ENCODE measurements around the gene TNK1. TPM values are rescaled to one million over a fixed set of nuclear protein-coding genes. Genes with fewer than 3 reads are reported as not detected.

TNK1 gene
- total and polyA plus RNA-seq, 11 donors: 1.4 to 6.2 (median 2.1) TPM

DNA sequence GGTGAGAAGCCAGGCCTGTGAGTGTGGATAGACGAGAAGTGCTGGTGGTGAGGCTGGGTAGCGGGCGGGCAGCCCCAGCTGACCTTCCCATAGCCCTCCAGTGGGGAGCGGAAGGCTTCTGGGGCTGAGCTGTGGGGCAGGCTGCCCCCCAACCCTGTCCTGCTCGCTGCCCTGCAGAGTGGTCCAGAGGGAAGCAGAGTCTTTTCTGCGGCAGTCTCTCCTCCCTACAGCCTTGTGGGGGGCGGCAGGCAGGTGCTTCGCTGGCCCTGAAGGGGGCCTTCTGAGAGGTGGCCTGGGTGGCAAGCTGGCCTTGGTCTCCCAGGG is 30.5 kb downstream of the TNK1 start:
- ATAC-seq (no peak), DNase-seq (no peak)
- Histone ChIP-seq H3K4me3 (no peak overlapping the region), H3K27me3 (no peaks in the 10 kb centered on the region), H3K9me3 (no peaks in the 10 kb centered on the region), H3K27ac (no peak overlapping the region), H3K4me1 (no peaks in the 10 kb centered on the region), H3K36me3 (peaks cover 0 to 16% (median 0%) of the 10 kb centered on the region in 9 donors)
- 87 to 94% (median 91%) methylated on average over 7 to 8 of the region's 8 CpGs for WGBS, 4 donors
- intact Hi-C loops (cut with DNase I): no loop called here
- no peak for TF ChIP-seq POLR2A (IDR thresholded peaks at IDR 0.05)
- TF ChIP-seq, protein P1, sequence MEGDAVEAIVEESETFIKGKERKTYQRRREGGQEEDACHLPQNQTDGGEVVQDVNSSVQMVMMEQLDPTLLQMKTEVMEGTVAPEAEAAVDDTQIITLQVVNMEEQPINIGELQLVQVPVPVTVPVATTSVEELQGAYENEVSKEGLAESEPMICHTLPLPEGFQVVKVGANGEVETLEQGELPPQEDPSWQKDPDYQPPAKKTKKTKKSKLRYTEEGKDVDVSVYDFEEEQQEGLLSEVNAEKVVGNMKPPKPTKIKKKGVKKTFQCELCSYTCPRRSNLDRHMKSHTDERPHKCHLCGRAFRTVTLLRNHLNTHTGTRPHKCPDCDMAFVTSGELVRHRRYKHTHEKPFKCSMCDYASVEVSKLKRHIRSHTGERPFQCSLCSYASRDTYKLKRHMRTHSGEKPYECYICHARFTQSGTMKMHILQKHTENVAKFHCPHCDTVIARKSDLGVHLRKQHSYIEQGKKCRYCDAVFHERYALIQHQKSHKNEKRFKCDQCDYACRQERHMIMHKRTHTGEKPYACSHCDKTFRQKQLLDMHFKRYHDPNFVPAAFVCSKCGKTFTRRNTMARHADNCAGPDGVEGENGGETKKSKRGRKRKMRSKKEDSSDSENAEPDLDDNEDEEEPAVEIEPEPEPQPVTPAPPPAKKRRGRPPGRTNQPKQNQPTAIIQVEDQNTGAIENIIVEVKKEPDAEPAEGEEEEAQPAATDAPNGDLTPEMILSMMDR (IDR thresholded peaks at IDR 0.05): no peak

DNA sequence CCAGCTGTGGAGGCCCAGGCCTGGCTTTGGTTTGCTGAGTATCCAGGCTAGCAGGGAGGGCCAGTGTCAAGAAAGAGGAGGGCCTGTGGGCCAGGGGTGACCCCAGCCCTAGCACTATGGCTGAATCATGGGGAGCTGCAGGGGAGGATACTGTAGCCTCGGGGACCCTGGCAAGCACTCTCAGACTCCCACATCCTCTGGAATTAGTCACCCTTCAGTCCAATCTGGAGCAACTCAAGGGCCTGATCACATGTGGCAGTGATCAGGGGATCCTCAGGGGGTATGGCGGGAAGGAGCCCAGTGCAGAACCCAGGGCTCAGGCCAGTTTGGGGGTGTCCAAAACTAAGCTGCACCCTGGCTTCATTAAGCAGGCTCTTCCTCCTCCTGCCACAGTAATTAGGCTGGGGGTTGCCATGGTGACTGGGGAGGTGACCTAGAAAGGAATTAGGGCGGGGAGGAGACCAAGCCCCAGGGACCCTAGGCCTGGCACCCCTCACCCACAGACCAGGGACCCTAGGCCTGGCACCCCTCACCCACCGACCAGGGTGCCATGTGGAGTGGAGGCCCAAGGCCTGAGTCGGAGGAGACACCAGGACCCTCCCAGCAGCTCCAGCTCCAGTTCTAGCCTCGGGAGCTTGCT is 32.6 kb downstream of the TNK1 start:
- WGBS, 4 donors: 78 to 93% (median 82%) methylated on average over 4 to 6 of the region's 6 CpGs
- intact Hi-C loops (cut with DNase I): no loop called here
- Histone ChIP-seq H3K9me3 (no peaks in the 10 kb centered on the region), H3K36me3 (peaks cover 0 to 19% (median 0%) of the 10 kb centered on the region in 9 donors), H3K4me3 (no peak overlapping the region), H3K27ac (no peak overlapping the region), H3K4me1 (no peaks in the 10 kb centered on the region), H3K27me3 (no peaks in the 10 kb centered on the region)
- no peak for DNase-seq
- TF ChIP-seq, protein P1 (IDR thresholded peaks at IDR 0.05): no peak
- TF ChIP-seq POLR2A (IDR thresholded peaks at IDR 0.05): no peak
- ATAC-seq: peak in 1 of 4 donors; percentile 45

GRCh38 chr17:7414837-7415236 is 33.9 kb downstream of the TNK1 start:
- H3K4me1 ChIP-seq: no peaks in the 10 kb centered on the region
- no peak overlapping the region for H3K27ac ChIP-seq
- no peak for DNase-seq
- no peaks in the 10 kb centered on the region for H3K27me3 ChIP-seq
- TF ChIP-seq, protein P1 (IDR thresholded peaks at IDR 0.05): no peak
- TF ChIP-seq POLR2A (IDR thresholded peaks at IDR 0.05): no peak
- no peaks in the 10 kb centered on the region for H3K9me3 ChIP-seq
- no peak overlapping the region for H3K4me3 ChIP-seq
- intact Hi-C loops (cut with DNase I): no loop called here
- ATAC-seq: no peak
- 83 to 86% (median 86%) methylated on average over 9 to 14 of the region's 14 CpGs for WGBS, 4 donors
- H3K36me3 ChIP-seq: peaks cover 0 to 19% (median 0%) of the 10 kb centered on the region in 9 donors

DNA sequence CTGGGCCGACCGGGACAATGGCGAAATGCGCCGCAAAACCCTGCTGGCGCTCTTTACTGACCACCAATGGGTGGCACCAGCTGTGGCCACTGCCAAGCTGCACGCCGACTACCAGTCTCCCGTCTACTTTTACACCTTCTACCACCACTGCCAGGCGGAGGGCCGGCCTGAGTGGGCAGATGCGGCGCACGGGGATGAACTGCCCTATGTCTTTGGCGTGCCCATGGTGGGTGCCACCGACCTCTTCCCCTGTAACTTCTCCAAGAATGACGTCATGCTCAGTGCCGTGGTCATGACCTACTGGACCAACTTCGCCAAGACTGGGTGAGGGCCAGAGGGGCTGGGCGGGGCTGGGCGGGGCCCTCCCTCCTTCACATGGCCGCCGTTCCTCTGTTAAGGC is 34.9 kb downstream of the TNK1 start:
- H3K27me3 ChIP-seq: no peaks in the 10 kb centered on the region
- intact Hi-C loops (cut with DNase I): no loop called here
- H3K27ac ChIP-seq: no peak overlapping the region
- no peak for ATAC-seq
- H3K4me1 ChIP-seq: no peaks in the 10 kb centered on the region
- H3K4me3 ChIP-seq: no peak overlapping the region
- H3K9me3 ChIP-seq: no peaks in the 10 kb centered on the region
- H3K36me3 ChIP-seq: peaks cover 0 to 19% (median 0%) of the 10 kb centered on the region in 9 donors
- DNase-seq: no peak
- TF ChIP-seq, protein P1 (IDR thresholded peaks at IDR 0.05): no peak
- TF ChIP-seq POLR2A (IDR thresholded peaks at IDR 0.05): no peak
- 90 to 93% (median 91%) methylated on average over 18 to 23 of the region's 23 CpGs for WGBS, 4 donors
